HepG2 (cell line): Measurements from ENCODE around the gene SLC17A9. TPM values are rescaled to one million over a fixed set of nuclear protein-coding genes. Genes with fewer than 3 reads are reported as not detected.

Experiments used
- ATM ChIP-seq: fragments of 450-650 bp; IDR thresholded peaks from 2 replicates; pipeline ENCODE4 v1.7.1; 2017; ENCODE audit warnings: mild to moderate bottlenecking, borderline replicate concordance
- ELF1 ChIP-seq: sonication (generic); formaldehyde crosslinking; IDR thresholded peaks from 2 replicates; pipeline ENCODE4 v1.4.0; 2020; ENCODE audit warnings: missing genetic modification reagents
- GZF1 ChIP-seq: sonication (generic); formaldehyde crosslinking; IDR thresholded peaks from 2 replicates; pipeline ENCODE4 v1.5.1; 2020; ENCODE audit warnings: mild to moderate bottlenecking, missing genetic modification reagents
- KDM5B ChIP-seq: sonication (generic); formaldehyde crosslinking; IDR thresholded peaks from 2 replicates; pipeline ENCODE4 v1.4.0; 2020; ENCODE audit warnings: missing genetic modification reagents, mild to moderate bottlenecking, borderline replicate concordance
- MED8 ChIP-seq: sonication (generic); formaldehyde crosslinking; IDR thresholded peaks from 2 replicates; pipeline ENCODE4 v1.8.1; 2023; ENCODE audit warnings: mild to moderate bottlenecking, missing genetic modification reagents; ENCODE audit not compliant: insufficient replicate concordance
- MEF2D ChIP-seq: sonication (generic); formaldehyde crosslinking; IDR thresholded peaks from 2 replicates; pipeline ENCODE4 v1.5.1; 2020; ENCODE audit warnings: mild to moderate bottlenecking, missing genetic modification reagents
- MXI1 ChIP-seq: IDR thresholded peaks from 3 replicates; pipeline ENCODE4 v1.6.1; 2012; ENCODE audit warnings: low read depth, low read length, inconsistent platforms, borderline replicate concordance
- NCOR1 ChIP-seq: fragments of 200-600 bp; sonication (generic); IDR thresholded peaks from 2 replicates; pipeline ENCODE4 v1.7.0; 2017; ENCODE audit warnings: antibody characterized with exemption, low read length, borderline replicate concordance
- NFAT5 ChIP-seq: sonication (generic); formaldehyde crosslinking; IDR thresholded peaks from 2 replicates; pipeline ENCODE4 v1.4.0; 2020; ENCODE audit warnings: missing genetic modification reagents
- ONECUT2 ChIP-seq: sonication (generic); formaldehyde crosslinking; IDR thresholded peaks from 2 replicates; pipeline ENCODE4 v1.4.0; 2020; ENCODE audit warnings: missing genetic modification reagents
- PAX8 ChIP-seq: sonication (generic); formaldehyde crosslinking; IDR thresholded peaks from 2 replicates; pipeline ENCODE4 v1.8.0; 2022; ENCODE audit warnings: mild to moderate bottlenecking, missing genetic modification reagents, borderline replicate concordance
- RELA ChIP-seq: sonication (generic); formaldehyde crosslinking; IDR thresholded peaks from 2 replicates; pipeline ENCODE4 v1.4.0; 2020; ENCODE audit warnings: missing genetic modification reagents
- TOPORS ChIP-seq: sonication (generic); formaldehyde crosslinking; IDR thresholded peaks from 2 replicates; pipeline ENCODE4 v1.8.0; 2023; ENCODE audit warnings: mild to moderate bottlenecking, missing genetic modification reagents
- YEATS4 ChIP-seq: sonication (generic); formaldehyde crosslinking; IDR thresholded peaks from 2 replicates; pipeline ENCODE4 v1.4.0; 2020; ENCODE audit warnings: missing genetic modification reagents, borderline replicate concordance
- ZNF180 ChIP-seq: sonication (generic); formaldehyde crosslinking; IDR thresholded peaks from 2 replicates; pipeline ENCODE4 v1.4.0; 2020; ENCODE audit warnings: low read depth, missing genetic modification reagents, borderline replicate concordance
- ZNF251 ChIP-seq: sonication (generic); formaldehyde crosslinking; IDR thresholded peaks from 2 replicates; pipeline ENCODE4 v1.9.0; 2021; ENCODE audit warnings: mild to moderate bottlenecking, missing genetic modification reagents
- ZNF547 ChIP-seq: sonication (generic); formaldehyde crosslinking; IDR thresholded peaks from 2 replicates; pipeline ENCODE4 v1.5.1; 2020; ENCODE audit warnings: mild to moderate bottlenecking, missing genetic modification reagents
- ZNF574 ChIP-seq: sonication (generic); formaldehyde crosslinking; IDR thresholded peaks from 2 replicates; pipeline ENCODE4 v1.4.0; 2020; ENCODE audit warnings: missing genetic modification reagents
- ZNF619 ChIP-seq: sonication (generic); formaldehyde crosslinking; IDR thresholded peaks from 2 replicates; pipeline ENCODE4 v1.4.0; 2020; ENCODE audit warnings: mild to moderate bottlenecking, missing genetic modification reagents
- ZNF678 ChIP-seq: sonication (generic); formaldehyde crosslinking; IDR thresholded peaks from 2 replicates; pipeline ENCODE4 v1.4.0; 2020; ENCODE audit warnings: mild to moderate bottlenecking, missing genetic modification reagents
- ZUFSP ChIP-seq: sonication (generic); formaldehyde crosslinking; IDR thresholded peaks from 2 replicates; pipeline ENCODE4 v1.9.0; 2021; ENCODE audit warnings: missing genetic modification reagents, mild to moderate bottlenecking, borderline replicate concordance
- polyA plus RNA-seq, 8 experiments: library from polyadenylated mRNA; depleted of rRNA in 3 of 8; stranded (reverse) in 7 of 8; unstranded in 1 of 8; fragments of >200 nt; fragmentation: Illumina TruSeq in 4 of 8; extraction: Trizol in 4 of 8; gene quantifications; 2 replicates each; pipeline versions ENCODE4 v1.2.1 to v1.2.3, GENCODE V29; 2011 to 2016; ENCODE audit warnings: low read depth in 4 of 8, missing spikeins in 1 of 8, mixed read lengths in 1 of 8; ENCODE audit not compliant: insufficient read depth in 1 of 8
- total RNA-seq, 5 experiments: library from RNA; depleted of rRNA; stranded (reverse); fragments of >200 nt; fragmentation: Illumina TruSeq; extraction: Trizol; gene quantifications; 2 replicates each; pipeline ENCODE4 v1.2.3, GENCODE V29; 2016; ENCODE audit warnings: low read depth in 1 of 5

The SLC17A9 gene
- total and polyA plus RNA-seq, 2 of the 13 experiments (the other 11 are each of a cell fraction or from before 2014, with no cell fraction given) = 110 to 191 TPM

GRCh38 chr20:62968378-62969178 is 16.1 kb downstream of the SLC17A9 start (continued):
- TF ChIP-seq ZNF547 (0 out of 2 replicates have a peak, but pooled peaks have one; percentile 39), YEATS4 (CRISPR knock-in tag) (no peak), GZF1 (CRISPR knock-in tag) (no peak), PAX8 (CRISPR knock-in tag) (no peak), RELA (CRISPR knock-in tag) (no peak), ZNF574 (peak; percentile 64), TOPORS (CRISPR knock-in tag) (peak; percentile 61; the same call in 1 of the 2 replicates), NCOR1 (no peak), ZNF678 (no peak), KDM5B (CRISPR knock-in tag) (no peak), MED8 (CRISPR knock-in tag) (peak; percentile 7), ATM (no peak), MEF2D (CRISPR knock-in tag) (peak; percentile 35; the same call in 1 of the 2 replicates), MXI1 (no peak), ZUFSP (CRISPR knock-in tag) (no peak), ZNF251 (CRISPR knock-in tag) (no peak), ELF1 (CRISPR knock-in tag) (no peak), ZNF619 (CRISPR knock-in tag) (no peak; the same call in 1 of the 2 replicates), NFAT5 (CRISPR knock-in tag) (no peak), ZNF180 (CRISPR knock-in tag) (peak; percentile 73; the same call in 1 of the 2 replicates), ONECUT2 (CRISPR knock-in tag) (no peak)
